Erythroblast (primary cell): ENCODE results near the gene RRP8.

Source experiments
- GATA1 ChIP-seq: IDR thresholded peaks from 2 replicates; pipeline ENCODE4 v1.6.1; 2011; ENCODE audit warnings: low read depth, mild to moderate bottlenecking, control low read depth, low read length, moderate library complexity
- POLR2A ChIP-seq: IDR thresholded peaks from 2 replicates; pipeline ENCODE4 v1.6.1; 2011; ENCODE audit warnings: mild to moderate bottlenecking, low read length

GRCh38 chr11:6608011-6608410 lies 4.6 kb upstream of the RRP8 start:
- peak; percentile 25 for TF ChIP-seq POLR2A
- TF ChIP-seq GATA1, result no peak
